Endothelial cell of umbilical vein (primary cell): ENCODE measurements around the gene NPFFR1. TPM values are rescaled to one million over a fixed set of nuclear protein-coding genes. Genes with fewer than 3 reads are reported as not detected.

Experiments
- BruUV-seq: library from RNA; stranded (reverse); fragments of 400-500 nt; replicated peaks from 2 replicates; lab custom pipeline; 2021; lab: Mats Ljungman, UMichigan
- CTCF ChIA-PET: fragments of 300-600, 350-600 bp; sonication (Branson Sonifier 250); formaldehyde crosslinking; loops from one replicate; lab custom pipeline; 2021; ENCODE audit warnings: antibody characterized with exemption, inconsistent platforms; lab: Charles Lee
- POLR2A ChIA-PET: fragments of 300-600, 350-600 bp; sonication (Branson Sonifier 250); formaldehyde crosslinking; loops from one replicate; lab custom pipeline; 2021; ENCODE audit warnings: antibody characterized with exemption, inconsistent platforms; lab: Charles Lee
- DNase-seq: peaks from one replicate; pipeline ENCODE4 v3.0.0-alpha.2; 2011; ENCODE audit warnings: low read depth, low spot score
- FAIRE-seq: peaks from 2 replicates; lab custom pipeline; 2011; peaks lifted over from hg19 to GRCh38; lab: Jason Lieb, UNC
- H2AFZ ChIP-seq: 2 replicates; pipeline ENCODE4 v1.6.0; 2012; ENCODE audit warnings: low read depth, low read length, control low read depth, inconsistent platforms
- H3K27ac ChIP-seq: 2 replicates; pipeline ENCODE4 v1.5.1; 2011; ENCODE audit warnings: low read depth, mild to moderate bottlenecking, control low read depth, low read length, moderate library complexity; ENCODE audit not compliant: insufficient read depth
- H3K27me3 ChIP-seq, 2 experiments: 2 replicates each; pipeline versions ENCODE4 v1.6.0 to v1.6.1; 2011; ENCODE audit warnings: low read length in 2 of 2, mixed read lengths in 1 of 2; ENCODE audit not compliant: control insufficient read depth in 2 of 2, insufficient read depth in 2 of 2
- H3K36me3 ChIP-seq, 2 experiments: 2 replicates in 1 of 2; 3 replicates in 1 of 2; pipeline ENCODE4 v1.5.1; 2011; ENCODE audit warnings: low read length in 2 of 2, mild to moderate bottlenecking in 1 of 2, moderate library complexity in 1 of 2; ENCODE audit not compliant: control insufficient read depth in 2 of 2, insufficient read depth in 2 of 2; ENCODE audit errors: extremely low read depth in 1 of 2
- H3K4me1 ChIP-seq: 3 replicates; pipeline ENCODE4 v1.5.1; 2011; ENCODE audit warnings: mild to moderate bottlenecking, low read length; ENCODE audit not compliant: control insufficient read depth, insufficient read depth; ENCODE audit errors: extremely low read depth
- H3K4me2 ChIP-seq: 2 replicates; pipeline ENCODE4 v1.6.1; 2011; ENCODE audit warnings: low read length, control low read depth, mixed read lengths; ENCODE audit not compliant: insufficient read depth
- H3K4me3 ChIP-seq, 3 experiments: fragments of 200-600 bp in 1 of 3; sonication (generic), shearing (Covaris generic) in 1 of 3; replicated peaks in 1 of 3; 2 replicates each; pipeline ENCODE4 v1.5.1; 2011 to 2016; ENCODE audit warnings: control low read depth in 3 of 3, low read length in 3 of 3, mild to moderate bottlenecking in 2 of 3, inconsistent platforms in 1 of 3, low read depth in 1 of 3, moderate library complexity in 1 of 3; ENCODE audit not compliant: insufficient read depth in 1 of 3
- H3K79me2 ChIP-seq: 2 replicates; pipeline ENCODE4 v1.6.0; 2012; ENCODE audit warnings: low read length, inconsistent platforms; ENCODE audit not compliant: control insufficient read depth, insufficient read depth
- H3K9ac ChIP-seq: replicated peaks from 2 replicates; pipeline ENCODE3; 2011; ENCODE audit warnings: low read length, control low read depth; ENCODE audit not compliant: insufficient read depth; ENCODE audit errors: extremely low read depth
- H3K9me1 ChIP-seq: replicated peaks from 3 replicates; pipeline ENCODE4 v1.6.0; 2011; ENCODE audit warnings: mild to moderate bottlenecking, low read length; ENCODE audit not compliant: control insufficient read depth, insufficient read depth; ENCODE audit errors: extremely low read depth
- H3K9me3 ChIP-seq: replicated peaks from 2 replicates; pipeline ENCODE4 v1.5.1; 2012; ENCODE audit warnings: low read length, inconsistent platforms; ENCODE audit not compliant: control insufficient read depth, insufficient read depth
- H4K20me1 ChIP-seq: replicated peaks from 2 replicates; pipeline ENCODE3; 2011; ENCODE audit warnings: mild to moderate bottlenecking, low read length; ENCODE audit not compliant: control insufficient read depth, insufficient read depth; ENCODE audit errors: extremely low read depth
- EZH2 ChIP-seq: IDR thresholded peaks from 2 replicates; pipeline ENCODE4 v1.6.1; 2012; ENCODE audit warnings: borderline replicate concordance, low read depth, mild to moderate bottlenecking, moderate library complexity, low read length, inconsistent platforms; ENCODE audit not compliant: severe bottlenecking
- FOS ChIP-seq: IDR thresholded peaks from 2 replicates; pipeline ENCODE4 v1.6.1; 2011; ENCODE audit warnings: mild to moderate bottlenecking, low read length, moderate library complexity, borderline replicate concordance; ENCODE audit not compliant: insufficient read depth
- GATA2 ChIP-seq: IDR thresholded peaks from 2 replicates; pipeline ENCODE4 v1.7.0; 2011; ENCODE audit warnings: low read depth, mild to moderate bottlenecking, moderate library complexity, mixed read lengths, low read length; ENCODE audit not compliant: insufficient read length, insufficient read depth
- JUN ChIP-seq: IDR thresholded peaks from 2 replicates; pipeline ENCODE4 v1.6.1; 2011; ENCODE audit warnings: borderline replicate concordance, low read depth; ENCODE audit not compliant: insufficient read length, insufficient read depth
- MYC ChIP-seq: IDR thresholded peaks from one replicate; pipeline ENCODE4 v1.6.1; 2011; ENCODE audit warnings: mild to moderate bottlenecking, low read depth, low read length
- POLR2A ChIP-seq: IDR thresholded peaks from 2 replicates; pipeline ENCODE4 v1.6.1; 2012; ENCODE audit warnings: low read depth, mild to moderate bottlenecking, control low read depth, low read length
- POLR2AphosphoS5 ChIP-seq: IDR thresholded peaks from 2 replicates; pipeline ENCODE4 v1.6.1; 2012; ENCODE audit warnings: low read depth, mild to moderate bottlenecking, control low read depth, low read length, moderate library complexity; ENCODE audit not compliant: insufficient read depth
- dilution Hi-C: fragments of 300-500 bp; cut with MboI; formaldehyde crosslinking; loops from one replicate; pipeline ENCODE4 v1.15.0; 2019; ENCODE audit warnings: low sequenced_read_pairs; ENCODE audit not compliant: extremely low pct_ligation_motif_present
- intact Hi-C: fragments of 100-400 bp; cut with micrococcal nuclease; formaldehyde crosslinking; loops from one replicate; pipeline ENCODE4 v1.10.0; 2022
- polyA plus RNA-seq, 4 experiments: library from polyadenylated mRNA; depleted of rRNA in 3 of 4; stranded (reverse) in 3 of 4; unstranded in 1 of 4; fragments of >200 nt; gene quantifications; 2 replicates each; pipeline versions ENCODE4 v1.2.1 to v1.2.3, GENCODE V29; 2011 to 2012; ENCODE audit warnings: missing spikeins in 1 of 4
- total RNA-seq: library from RNA; stranded (reverse); gene quantifications from 2 replicates; pipeline ENCODE4 v1.2.3, GENCODE V29; 2021
- TF ChIP-seq, protein P1 (sequence below): IDR thresholded peaks from 2 replicates; pipeline ENCODE4 v1.6.1; 2011; ENCODE audit not compliant: insufficient read depth, insufficient read length
- TF ChIP-seq, protein P2 (sequence below), 2 donors: IDR thresholded peaks; 1 replicate in 1 of 2; 2 replicates in 1 of 2; pipeline ENCODE4 v1.5.1; 2011; ENCODE audit warnings: low read length in 2 of 2, mild to moderate bottlenecking in 2 of 2, moderate library complexity in 2 of 2, control low read depth in 1 of 2, inconsistent platforms in 1 of 2, low read depth in 1 of 2; ENCODE audit not compliant: insufficient read depth in 1 of 2; ENCODE audit errors: extremely low read depth in 1 of 2

The NPFFR1 gene
- total and polyA plus RNA-seq, 2 donors (not counting 3 experiments of a cell fraction or from before 2014, with no cell fraction given): not detected

DNA sequence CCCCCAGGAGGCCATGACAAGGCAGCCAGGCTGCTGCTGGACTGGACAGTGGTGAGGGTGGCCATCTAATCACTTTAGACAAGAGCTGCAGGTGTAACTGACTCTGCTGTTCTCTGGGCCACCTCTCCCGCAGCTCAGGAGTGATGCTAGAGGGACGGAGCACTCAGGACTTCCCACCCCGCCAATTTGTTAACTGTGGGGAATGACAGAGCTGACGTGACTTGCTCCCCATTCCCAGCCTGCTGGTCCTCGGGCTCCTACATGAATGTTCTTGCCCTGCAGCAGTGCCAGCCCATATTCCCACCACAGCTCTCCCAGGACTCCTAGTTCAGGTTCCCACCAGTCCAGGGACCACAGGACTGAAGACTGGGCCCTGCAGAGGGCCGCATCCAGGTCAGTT, 16.7 kb upstream of the NPFFR1 start:
- Histone ChIP-seq H3K4me2 (no peak overlapping the region), H3K27ac (no peak overlapping the region), H3K79me2 (no peaks in the 10 kb centered on the region), H3K4me3 (no peak overlapping the region), H4K20me1 (no peaks in the 10 kb centered on the region), H3K9me3 (no peaks in the 10 kb centered on the region), H2AFZ (no peak overlapping the region), H3K9me1 (no peaks in the 10 kb centered on the region), H3K36me3 (no peaks in the 10 kb centered on the region), H3K9ac (no peak overlapping the region), H3K4me1 (peaks cover 9% of the 10 kb centered on the region), H3K27me3 (no peaks in the 10 kb centered on the region)
- TF ChIP-seq EZH2 (no peak), POLR2A (no peak), GATA2 (no peak), POLR2AphosphoS5 (no peak), FOS (no peak), JUN (no peak), MYC (no peak)
- TF ChIP-seq, protein P1, sequence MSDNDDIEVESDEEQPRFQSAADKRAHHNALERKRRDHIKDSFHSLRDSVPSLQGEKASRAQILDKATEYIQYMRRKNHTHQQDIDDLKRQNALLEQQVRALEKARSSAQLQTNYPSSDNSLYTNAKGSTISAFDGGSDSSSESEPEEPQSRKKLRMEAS: no peak
- TF ChIP-seq, protein P2, sequence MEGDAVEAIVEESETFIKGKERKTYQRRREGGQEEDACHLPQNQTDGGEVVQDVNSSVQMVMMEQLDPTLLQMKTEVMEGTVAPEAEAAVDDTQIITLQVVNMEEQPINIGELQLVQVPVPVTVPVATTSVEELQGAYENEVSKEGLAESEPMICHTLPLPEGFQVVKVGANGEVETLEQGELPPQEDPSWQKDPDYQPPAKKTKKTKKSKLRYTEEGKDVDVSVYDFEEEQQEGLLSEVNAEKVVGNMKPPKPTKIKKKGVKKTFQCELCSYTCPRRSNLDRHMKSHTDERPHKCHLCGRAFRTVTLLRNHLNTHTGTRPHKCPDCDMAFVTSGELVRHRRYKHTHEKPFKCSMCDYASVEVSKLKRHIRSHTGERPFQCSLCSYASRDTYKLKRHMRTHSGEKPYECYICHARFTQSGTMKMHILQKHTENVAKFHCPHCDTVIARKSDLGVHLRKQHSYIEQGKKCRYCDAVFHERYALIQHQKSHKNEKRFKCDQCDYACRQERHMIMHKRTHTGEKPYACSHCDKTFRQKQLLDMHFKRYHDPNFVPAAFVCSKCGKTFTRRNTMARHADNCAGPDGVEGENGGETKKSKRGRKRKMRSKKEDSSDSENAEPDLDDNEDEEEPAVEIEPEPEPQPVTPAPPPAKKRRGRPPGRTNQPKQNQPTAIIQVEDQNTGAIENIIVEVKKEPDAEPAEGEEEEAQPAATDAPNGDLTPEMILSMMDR (IDR thresholded peaks at IDR 0.05; ENCODE audit: extremely low read depth in 1 of 2, insufficient read depth in 1 of 2, low read depth in 1 of 2, low read length in 2 of 2): no peak
- dilution Hi-C loops (no loop called here), intact Hi-C loops (no loop called here)
- POLR2A ChIA-PET: no interaction called here
- no peak for DNase-seq
- no peak for FAIRE-seq
- CTCF ChIA-PET: interaction anchor here (1.8 kb wide), 1 partner anchor 28 kb away, joined by 6 read pairs; no protein-coding TSS in a partner anchor
- no TSS peak for BruUV-seq
